ENCODE measurements around the gene DHX34.
"Not testable (repeated sequence)": the region's sequence is repeated elsewhere in the genome, so short reads cannot be mapped to it uniquely, and the experiment has no call there.

The DHX34 gene, protein sequence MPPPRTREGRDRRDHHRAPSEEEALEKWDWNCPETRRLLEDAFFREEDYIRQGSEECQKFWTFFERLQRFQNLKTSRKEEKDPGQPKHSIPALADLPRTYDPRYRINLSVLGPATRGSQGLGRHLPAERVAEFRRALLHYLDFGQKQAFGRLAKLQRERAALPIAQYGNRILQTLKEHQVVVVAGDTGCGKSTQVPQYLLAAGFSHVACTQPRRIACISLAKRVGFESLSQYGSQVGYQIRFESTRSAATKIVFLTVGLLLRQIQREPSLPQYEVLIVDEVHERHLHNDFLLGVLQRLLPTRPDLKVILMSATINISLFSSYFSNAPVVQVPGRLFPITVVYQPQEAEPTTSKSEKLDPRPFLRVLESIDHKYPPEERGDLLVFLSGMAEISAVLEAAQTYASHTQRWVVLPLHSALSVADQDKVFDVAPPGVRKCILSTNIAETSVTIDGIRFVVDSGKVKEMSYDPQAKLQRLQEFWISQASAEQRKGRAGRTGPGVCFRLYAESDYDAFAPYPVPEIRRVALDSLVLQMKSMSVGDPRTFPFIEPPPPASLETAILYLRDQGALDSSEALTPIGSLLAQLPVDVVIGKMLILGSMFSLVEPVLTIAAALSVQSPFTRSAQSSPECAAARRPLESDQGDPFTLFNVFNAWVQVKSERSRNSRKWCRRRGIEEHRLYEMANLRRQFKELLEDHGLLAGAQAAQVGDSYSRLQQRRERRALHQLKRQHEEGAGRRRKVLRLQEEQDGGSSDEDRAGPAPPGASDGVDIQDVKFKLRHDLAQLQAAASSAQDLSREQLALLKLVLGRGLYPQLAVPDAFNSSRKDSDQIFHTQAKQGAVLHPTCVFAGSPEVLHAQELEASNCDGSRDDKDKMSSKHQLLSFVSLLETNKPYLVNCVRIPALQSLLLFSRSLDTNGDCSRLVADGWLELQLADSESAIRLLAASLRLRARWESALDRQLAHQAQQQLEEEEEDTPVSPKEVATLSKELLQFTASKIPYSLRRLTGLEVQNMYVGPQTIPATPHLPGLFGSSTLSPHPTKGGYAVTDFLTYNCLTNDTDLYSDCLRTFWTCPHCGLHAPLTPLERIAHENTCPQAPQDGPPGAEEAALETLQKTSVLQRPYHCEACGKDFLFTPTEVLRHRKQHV

DNA sequence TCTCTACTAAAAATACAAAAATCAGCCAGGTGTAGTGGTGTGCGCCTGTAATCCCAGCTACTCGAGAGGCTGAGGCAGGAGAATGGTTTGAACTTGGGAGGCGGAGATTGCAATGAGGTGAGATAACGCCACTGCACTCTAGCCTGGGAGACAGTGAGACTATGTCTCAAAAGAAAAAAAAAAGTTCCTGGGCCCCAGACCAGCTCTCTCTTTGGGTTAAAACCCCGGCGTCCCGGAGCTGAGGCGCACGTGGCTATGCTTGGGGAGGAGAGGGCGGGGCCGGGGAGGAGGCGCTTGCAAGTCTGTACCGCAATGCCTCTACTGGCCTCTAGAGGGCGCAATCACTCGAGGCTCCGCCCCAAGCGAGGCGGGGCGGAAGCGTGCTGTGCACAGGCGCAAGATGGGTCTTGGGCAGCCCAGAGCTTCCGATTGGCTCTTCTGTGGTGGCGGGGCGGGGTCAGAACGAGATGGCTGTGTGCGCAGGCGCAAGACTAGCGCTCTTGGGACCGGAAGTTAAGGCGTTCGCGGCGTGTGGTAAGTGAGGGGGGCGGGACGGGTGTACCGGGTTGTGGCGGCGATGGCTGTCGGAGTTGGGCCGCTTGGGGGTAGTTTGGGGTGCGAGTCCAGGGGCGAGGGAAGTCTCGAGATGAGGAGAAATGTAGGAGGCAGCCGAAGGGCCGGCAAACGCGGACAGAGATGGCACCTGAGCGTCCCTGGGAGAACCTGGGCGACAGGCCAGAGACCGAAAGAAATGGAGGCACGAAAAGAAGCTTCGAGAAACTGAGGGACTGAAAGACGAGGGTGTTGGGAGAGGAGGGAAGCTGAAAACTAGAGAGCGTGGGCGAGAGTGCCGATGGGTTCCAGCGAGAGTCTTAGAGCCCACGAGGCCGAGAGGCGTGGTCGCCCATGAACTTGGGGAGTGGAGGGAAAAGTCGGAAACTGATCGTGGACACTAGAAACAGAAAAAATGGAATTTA lies at the start of gene DHX34:
TSS of gene DHX34 (plus strand) at position 497 of the 977 bp plus-strand sequence. CDS start 3,716 bp downstream, outside the sequence.
- DNase-seq: peak; percentile 100

DNA sequence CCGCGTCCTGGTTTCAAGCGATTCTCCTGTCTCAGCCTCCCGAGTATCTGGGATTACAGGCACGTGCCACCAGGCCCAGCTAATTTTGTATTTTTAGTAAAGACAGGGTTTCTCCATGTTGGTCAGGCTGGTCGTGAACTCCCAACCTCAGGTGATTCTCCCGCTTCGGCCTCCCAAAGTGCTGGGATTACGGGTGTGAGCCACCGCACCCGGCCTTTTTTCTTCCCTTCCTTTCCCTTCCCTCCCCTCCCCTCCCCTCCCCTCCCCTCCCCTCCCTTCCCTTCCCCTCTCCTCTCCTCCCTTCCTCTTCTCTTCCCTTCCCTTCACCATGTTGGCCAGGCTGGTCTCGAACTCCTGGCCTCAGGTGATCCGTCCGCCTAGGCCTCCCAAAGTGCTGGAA lies 48.2 kb upstream of the DHX34 start:
- DNase-seq: not testable (repeated sequence)

DNA sequence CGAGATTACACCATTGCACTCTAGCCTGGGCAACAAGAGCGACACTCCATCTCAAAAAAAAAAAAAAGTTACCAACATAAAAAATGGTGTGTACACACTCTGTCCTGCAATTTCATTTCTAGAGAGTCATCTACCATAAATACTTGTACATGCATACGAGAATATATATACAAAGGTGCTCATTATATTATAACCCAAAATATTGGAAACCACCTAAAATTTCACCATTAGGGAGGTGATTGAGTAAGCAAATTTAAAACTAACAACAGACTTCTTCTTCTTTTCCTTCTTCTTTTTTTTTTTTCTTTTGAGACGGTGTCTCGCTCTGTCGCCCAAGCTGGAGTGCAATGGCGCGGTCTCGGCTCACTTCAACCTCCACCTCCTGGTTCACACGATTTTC lies 46.9 kb upstream of the DHX34 start:
- DNase-seq: no peak

DNA sequence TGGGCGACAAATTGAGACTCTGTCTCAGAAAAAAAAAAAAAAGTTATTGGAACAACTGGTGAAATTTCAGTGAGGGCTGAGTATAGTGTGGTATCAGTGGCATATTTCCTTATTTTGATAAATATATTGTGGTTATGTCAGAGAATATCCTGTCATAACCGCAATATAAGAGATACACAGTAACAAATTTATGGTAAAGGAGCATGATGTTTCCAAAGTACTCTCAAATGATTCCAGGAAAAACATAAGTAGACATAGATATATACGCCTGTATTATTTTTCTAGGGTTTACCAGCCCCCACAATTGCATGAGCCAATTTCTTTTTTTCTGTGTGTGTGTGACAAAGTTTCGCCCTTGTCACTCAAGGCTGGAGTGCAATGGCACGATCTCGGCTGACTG lies 45.1 kb upstream of the DHX34 start:
- DNase-seq: no peak

DNA sequence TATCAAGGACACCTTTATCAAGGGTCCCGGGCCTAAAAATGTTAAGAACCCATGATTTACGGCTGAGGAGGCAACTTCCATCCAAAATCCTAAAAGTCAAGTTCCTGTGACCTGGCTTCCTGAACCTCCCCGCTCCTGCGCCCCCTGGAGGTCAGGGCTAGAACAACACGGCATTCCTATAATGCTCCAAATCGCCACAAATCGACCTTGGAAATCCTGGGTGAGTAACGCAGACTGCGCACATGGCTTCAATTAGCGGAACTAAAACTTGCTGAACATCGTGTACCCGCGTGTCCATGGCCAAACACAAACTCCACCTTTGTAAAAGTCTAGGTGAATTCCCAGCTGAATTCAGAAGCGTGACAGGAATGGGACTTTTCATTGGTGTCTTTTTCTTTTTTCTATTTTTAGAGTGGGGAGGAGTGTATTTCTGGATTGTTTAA lies 43.8 kb upstream of the DHX34 start:
- peak; percentile 56 for DNase-seq

DNA sequence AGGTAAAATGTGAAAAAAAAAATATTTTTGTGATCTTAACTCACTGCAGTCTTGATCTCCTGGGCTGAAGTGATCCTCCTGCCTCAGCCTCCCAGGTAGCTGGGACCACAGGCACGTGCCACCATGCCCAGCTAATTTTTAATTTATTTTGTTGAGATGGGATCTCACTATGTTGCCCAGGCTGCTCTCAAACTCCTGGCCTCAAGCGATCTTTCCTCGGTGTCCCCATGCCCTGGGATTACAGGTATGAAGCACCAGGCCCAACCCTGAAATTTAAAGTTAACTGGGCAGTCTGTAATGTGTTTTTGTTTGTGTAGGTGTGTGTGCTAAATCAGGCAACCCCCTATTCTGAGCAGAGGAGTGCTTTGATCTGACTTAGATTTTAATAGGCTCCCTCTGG lies 42.8 kb upstream of the DHX34 start:
- no peak for DNase-seq

DNA sequence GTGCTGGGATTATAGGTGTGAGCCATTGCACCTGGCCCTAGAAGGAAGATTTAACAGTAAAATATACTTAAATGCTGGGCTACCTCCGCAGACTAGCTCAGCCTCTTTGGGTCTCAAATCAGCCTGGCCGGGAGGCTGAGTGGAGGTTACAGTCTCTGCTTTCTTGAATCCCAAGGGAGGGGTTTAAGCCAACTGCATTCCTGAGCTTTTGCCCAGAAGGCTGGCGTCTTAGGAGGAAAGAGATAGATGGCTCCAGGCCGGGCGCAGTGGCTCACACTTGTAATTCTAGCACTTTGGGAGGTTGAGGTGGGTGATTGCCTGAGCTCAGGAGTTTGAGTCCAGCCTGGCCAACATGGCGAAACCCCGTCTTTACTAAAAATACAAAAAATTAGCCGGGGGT lies 40.1 kb upstream of the DHX34 start:
- no peak for DNase-seq

DNA sequence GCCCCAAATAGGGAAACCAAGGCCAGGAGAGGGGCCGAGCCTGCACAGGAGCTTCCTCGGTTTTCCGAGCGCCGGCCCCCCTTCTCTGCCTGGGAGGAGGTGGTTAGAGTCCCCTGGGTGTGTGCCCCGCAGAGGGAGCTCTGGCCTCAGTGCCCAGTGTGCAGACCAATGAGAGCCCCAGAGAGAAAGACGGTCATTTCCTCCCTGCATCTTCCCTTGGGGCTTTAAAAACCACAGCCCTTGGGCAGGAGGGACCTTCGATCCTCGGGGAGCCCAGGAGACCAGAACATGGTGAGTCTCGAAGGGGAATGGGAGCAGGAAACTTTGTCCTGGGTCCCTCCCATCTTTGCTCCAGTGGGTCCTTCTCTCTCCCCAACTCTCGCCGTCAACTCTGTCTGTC lies 39.5 kb upstream of the DHX34 start, which contains the start of gene C5AR1:
TSS of gene C5AR1 (plus strand) at position 254 of the 400 bp plus-strand sequence. CDS start at position 289, 35 bp downstream.
- no peak for DNase-seq

DNA sequence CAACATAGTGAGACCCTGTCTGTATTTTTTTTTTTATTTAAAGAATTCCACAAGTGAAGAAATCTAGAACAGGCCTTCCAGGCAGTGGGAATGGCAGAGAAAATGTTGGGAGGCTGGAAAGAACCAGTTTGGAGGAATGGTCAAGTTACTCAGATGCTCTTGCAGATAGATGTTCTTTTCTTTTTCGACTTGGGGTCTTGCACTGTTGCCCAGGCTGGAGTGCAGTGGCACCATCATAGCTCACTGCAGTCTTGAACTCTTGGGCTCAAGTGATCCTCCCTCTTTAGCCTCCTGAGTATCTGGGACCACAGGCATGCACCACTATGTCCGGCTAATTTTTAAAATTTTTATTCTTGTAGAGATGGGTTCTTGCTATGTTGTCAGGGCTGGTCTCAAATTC lies 38.8 kb upstream of the DHX34 start:
- DNase-seq: no peak

DNA sequence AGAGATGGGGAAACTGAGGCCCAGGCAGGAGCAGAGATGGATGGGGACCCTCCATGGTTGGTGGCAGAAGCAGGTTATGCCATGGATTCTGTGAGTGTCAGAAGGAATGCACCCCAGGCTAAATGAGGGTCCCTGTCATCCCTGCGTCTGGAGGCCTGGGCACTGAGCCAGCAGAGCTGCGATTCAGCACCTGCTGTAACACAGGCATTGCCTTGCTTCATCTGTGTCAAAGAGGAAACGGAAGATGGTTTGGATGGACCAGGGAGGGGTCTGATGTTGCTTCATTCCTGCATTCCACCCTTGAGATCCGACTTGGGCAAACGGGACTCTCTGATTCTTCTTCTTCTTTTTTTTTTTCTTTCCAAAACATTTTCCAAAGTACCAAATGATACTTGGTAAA lies 38.3 kb upstream of the DHX34 start:
- DNase-seq: no peak

DNA sequence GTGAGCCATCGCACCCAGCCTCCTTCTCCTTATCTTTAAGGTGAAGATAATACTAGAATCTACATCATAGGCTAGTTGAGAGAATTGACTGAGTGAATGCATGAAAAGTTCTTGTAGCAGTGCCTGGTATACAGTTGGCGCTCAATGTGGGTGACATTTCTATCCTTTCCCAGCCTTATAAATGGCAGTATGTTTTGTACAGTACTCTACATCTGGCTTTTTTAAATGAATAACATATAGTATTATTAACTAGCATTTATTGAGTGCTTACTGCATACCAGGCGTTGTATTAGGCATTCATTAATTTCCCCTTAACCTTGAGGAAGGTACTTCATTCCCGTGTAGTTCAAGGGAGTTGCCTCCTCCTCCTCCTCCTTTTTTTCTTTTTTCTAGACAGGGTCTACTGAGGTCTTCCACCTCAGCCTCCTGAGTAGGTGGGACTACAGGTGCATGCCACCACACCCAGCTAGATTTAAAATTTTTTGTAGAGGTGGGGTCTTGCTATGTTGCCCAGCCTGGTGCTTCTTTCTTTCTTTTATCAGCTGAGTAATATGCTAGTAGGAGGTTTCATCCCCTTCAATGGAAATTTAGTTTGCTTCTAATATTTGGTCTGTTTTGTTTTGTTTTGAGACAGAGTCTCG lies 36.6 kb upstream of the DHX34 start:
- DNase-seq: no peak

DNA sequence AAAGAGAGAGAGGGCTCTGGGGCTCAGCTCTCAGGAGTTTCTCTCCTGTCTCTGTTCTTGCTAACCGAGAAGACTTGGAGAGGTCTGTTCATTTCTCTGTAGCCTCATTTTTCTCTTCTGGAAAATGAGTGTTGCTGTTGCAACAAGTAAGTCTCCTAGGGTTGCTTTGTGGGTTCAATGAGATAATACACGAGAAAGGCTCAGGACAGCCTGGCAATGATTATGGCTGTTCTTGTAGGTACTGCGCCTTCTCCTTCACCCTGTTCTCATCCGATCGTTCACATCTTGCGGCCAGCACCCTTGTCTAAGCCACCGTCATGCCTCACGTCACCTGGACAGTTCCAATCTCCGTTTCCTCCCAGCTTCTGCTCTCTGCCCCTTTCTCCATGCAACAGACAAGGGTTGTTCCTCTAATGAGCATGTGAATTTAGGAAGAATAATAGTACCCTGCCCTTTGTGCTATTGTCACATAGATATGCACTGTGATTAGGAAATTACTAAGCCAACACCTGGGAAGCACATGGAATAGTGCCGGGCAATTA lies 35.3 kb upstream of the DHX34 start:
- DNase-seq: no peak

DNA sequence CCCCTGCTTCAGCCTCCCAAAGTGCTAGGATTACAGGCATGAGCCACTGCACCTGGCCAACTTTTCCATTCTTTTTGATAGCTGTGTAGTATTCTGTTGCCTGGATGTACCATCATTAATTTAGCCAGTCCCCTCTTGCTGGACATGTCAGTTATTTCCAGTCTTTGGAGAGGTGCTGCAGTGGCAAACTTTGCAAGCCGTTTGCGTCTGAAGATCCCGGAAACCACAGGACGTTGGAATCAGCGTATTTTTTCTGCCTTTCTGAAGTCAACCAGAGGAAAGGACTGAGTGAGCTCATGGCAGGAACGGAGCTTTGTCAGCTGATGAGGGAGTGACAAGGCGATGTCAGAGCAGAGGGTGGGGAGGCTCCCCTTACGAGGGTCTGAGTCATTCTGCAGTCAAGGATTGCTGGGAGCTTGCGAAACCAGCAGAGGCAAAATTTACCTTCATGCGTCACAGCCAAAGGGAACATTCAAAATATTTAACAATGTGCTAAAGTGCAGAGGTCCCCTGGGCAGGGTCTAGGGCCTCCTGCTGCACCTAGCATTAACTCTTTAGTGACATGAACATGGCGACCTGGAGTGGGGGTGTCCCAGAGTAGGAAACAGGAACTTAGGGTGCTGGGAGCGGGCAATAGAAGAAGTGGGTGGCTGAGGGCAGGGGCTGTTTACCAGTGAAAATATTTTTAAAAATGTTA lies 33.8 kb upstream of the DHX34 start:
- peak; percentile 24 for DNase-seq

DNA sequence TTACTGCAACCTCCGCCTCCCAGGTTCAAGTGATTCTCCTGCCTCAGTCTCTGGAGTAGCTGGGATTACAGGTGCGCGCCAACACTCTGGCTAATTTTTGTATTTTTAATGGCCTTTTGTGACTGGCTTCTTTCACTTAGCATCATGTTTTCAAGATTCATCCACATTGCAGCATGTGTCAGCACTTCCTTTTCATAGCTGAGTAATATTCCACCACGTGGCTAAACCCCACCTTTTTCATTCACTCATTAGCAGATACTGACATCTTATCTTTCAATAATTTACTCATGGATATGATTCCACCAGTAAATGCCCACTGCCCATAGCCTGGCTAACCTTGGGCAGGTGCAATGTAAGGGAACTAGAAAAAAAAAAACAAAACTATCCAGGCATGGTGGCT lies 32.6 kb upstream of the DHX34 start:
- DNase-seq: no peak

DNA sequence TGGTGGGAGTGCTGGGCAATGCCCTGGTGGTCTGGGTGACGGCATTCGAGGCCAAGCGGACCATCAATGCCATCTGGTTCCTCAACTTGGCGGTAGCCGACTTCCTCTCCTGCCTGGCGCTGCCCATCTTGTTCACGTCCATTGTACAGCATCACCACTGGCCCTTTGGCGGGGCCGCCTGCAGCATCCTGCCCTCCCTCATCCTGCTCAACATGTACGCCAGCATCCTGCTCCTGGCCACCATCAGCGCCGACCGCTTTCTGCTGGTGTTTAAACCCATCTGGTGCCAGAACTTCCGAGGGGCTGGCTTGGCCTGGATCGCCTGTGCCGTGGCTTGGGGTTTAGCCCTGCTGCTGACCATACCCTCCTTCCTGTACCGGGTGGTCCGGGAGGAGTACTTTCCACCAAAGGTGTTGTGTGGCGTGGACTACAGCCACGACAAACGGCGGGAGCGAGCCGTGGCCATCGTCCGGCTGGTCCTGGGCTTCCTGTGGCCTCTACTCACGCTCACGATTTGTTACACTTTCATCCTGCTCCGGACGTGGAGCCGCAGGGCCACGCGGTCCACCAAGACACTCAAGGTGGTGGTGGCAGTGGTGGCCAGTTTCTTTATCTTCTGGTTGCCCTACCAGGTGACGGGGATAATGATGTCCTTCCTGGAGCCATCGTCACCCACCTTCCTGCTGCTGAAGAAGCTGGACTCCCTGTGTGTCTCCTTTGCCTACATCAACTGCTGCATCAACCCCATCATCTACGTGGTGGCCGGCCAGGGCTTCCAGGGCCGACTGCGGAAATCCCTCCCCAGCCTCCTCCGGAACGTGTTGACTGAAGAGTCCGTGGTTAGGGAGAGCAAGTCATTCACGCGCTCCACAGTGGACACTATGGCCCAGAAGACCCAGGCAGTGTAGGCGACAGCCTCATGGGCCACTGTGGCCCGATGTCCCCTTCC lies 28.9 kb upstream of the DHX34 start:
- no peak for DNase-seq

DNA sequence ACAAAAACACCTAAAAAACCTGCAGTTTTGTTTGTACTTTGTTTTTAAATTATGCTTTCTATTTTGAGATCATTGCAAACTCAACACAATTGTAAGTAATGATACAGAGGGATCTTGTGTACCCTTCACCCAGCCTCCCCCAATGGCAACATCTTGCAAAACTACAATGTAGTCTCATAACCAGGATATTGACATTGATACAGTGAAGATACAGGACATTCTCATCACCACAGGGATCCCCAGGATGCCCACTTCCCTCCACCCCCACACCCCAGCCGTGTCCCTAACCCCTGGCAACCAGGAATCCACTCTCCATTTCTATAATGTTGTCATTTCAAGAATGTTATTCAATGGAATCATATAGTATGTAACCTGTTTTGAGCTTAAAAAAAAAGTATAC lies 27.5 kb upstream of the DHX34 start:
- DNase-seq: no peak

DNA sequence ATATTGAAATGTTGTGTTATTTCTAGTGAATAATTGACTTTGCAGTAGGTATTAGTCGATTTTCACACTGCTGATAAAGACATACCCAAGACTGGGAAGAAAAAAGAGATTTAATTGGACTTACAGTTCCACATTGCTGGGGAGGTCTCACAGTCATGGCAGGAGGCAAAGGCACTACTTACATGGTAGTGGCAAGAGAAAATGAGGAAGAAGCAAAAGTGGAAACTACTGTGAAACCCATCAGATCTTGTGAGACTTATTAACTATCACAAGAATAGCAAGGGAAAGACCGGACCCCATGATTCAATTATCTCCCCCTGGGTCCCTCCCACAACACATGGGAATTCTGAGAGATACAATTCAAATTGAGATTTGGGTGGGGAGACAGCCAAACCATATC lies 27.1 kb upstream of the DHX34 start:
- no peak for DNase-seq

DNA sequence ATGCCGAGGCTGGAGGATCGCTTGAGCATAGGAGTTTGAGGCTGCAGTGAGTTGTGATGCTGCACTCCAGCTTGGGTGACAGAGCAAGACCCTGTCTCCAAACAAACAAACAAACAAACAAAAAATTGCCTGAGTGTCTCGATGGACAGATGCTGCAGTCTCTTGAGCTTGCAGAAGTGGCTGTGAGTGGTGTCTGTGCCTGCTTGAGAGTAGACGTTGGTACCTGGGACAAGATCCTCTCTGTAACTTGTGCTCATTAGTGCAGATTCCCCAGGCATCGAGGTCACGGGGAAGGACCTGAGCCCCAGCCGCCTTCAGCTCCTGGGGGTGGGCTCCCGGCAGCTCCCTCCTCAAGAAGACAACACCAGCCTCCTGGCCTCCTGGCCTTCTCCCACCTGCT lies 25.7 kb upstream of the DHX34 start:
- DNase-seq: no peak

DNA sequence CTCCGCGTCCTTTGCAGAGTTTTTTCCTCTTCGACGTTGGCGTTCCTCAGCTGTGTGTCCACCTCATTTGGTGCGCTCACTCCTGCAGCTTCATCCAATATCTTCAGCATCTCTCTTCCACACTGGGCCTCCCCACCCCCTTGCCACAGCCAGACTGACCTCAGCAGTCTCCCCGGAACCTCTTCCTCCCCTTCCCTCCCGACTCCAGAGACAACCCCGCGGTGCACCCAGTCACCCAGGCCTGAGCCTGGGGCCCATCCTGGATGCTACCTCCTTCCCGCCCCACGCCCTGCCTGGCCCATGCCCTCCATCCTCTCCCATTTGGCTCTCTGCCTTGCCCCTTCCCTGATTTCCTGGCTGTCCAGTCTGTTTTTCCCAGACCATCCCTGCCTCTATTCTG lies 25.2 kb upstream of the DHX34 start:
- DNase-seq: no peak

Data from CD4-positive, alpha-beta T cell treated with Interleukin-17A for 1 hour (primary cell).